Measurements from ENCODE around the gene ASTN2. TPM values are rescaled to one million over a fixed set of nuclear protein-coding genes. Genes with fewer than 3 reads are reported as not detected.

The ASTN2 gene
- total and polyA plus RNA-seq, 2 donors (not counting 3 experiments of a cell fraction or from before 2014, with no cell fraction given), result 1.0 to 1.9 TPM

- Histone ChIP-seq H3K4me1 (ENCODE audit: control insufficient read depth, extremely low read depth, insufficient read depth, low read length) (no peaks in the 10 kb centered on the region), H3K9me3 (replicated peaks; ENCODE audit: control insufficient read depth, insufficient read depth, low read length) (peaks cover 5% of the 10 kb centered on the region), H3K36me3 (ENCODE audit: control insufficient read depth in 2 of 2, extremely low read depth in 1 of 2, insufficient read depth in 2 of 2, low read length in 2 of 2) (no peaks in the 10 kb centered on the region), H3K4me2 (ENCODE audit: insufficient read depth, low read length) (no peak overlapping the region), H3K9me1 (replicated peaks; ENCODE audit: control insufficient read depth, extremely low read depth, insufficient read depth, low read length) (no peaks in the 10 kb centered on the region), H3K9ac (replicated peaks; ENCODE audit: extremely low read depth, insufficient read depth, low read length) (no peak overlapping the region), H3K4me3 (replicated peaks in 1 of 3; ENCODE audit: insufficient read depth in 1 of 3, low read depth in 1 of 3, low read length in 3 of 3) (no peak overlapping the region), H3K79me2 (ENCODE audit: control insufficient read depth, insufficient read depth, low read length) (no peaks in the 10 kb centered on the region), H3K27me3 (ENCODE audit: control insufficient read depth in 2 of 2, insufficient read depth in 2 of 2, low read length in 2 of 2) (no peaks in the 10 kb centered on the region), H4K20me1 (replicated peaks; ENCODE audit: control insufficient read depth, extremely low read depth, insufficient read depth, low read length) (no peaks in the 10 kb centered on the region), H2AFZ (ENCODE audit: low read depth, low read length) (no peak overlapping the region), H3K27ac (ENCODE audit: insufficient read depth, low read depth, low read length) (no peak overlapping the region)
- DNase-seq (ENCODE audit: low read depth, low spot score), result no peak
- CTCF ChIA-PET, result no interaction called here
- FAIRE-seq, result no peak
- POLR2A ChIA-PET, result no interaction called here
- no peak for TF ChIP-seq FOS (IDR thresholded peaks at IDR 0.05; ENCODE audit: borderline replicate concordance, insufficient read depth, low read length)
- TF ChIP-seq, protein P1, sequence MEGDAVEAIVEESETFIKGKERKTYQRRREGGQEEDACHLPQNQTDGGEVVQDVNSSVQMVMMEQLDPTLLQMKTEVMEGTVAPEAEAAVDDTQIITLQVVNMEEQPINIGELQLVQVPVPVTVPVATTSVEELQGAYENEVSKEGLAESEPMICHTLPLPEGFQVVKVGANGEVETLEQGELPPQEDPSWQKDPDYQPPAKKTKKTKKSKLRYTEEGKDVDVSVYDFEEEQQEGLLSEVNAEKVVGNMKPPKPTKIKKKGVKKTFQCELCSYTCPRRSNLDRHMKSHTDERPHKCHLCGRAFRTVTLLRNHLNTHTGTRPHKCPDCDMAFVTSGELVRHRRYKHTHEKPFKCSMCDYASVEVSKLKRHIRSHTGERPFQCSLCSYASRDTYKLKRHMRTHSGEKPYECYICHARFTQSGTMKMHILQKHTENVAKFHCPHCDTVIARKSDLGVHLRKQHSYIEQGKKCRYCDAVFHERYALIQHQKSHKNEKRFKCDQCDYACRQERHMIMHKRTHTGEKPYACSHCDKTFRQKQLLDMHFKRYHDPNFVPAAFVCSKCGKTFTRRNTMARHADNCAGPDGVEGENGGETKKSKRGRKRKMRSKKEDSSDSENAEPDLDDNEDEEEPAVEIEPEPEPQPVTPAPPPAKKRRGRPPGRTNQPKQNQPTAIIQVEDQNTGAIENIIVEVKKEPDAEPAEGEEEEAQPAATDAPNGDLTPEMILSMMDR (IDR thresholded peaks at IDR 0.05; ENCODE audit: extremely low read depth in 1 of 2, insufficient read depth in 1 of 2, low read depth in 1 of 2, low read length in 2 of 2), result no peak
- TF ChIP-seq POLR2AphosphoS5 (IDR thresholded peaks at IDR 0.05; ENCODE audit: insufficient read depth, low read depth, low read length), result no peak
- TF ChIP-seq, protein P2, sequence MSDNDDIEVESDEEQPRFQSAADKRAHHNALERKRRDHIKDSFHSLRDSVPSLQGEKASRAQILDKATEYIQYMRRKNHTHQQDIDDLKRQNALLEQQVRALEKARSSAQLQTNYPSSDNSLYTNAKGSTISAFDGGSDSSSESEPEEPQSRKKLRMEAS (IDR thresholded peaks at IDR 0.05; ENCODE audit: insufficient read depth, insufficient read length), result no peak
- no peak for TF ChIP-seq POLR2A (IDR thresholded peaks at IDR 0.05; ENCODE audit: low read depth, low read length)
- intact Hi-C loops (cut with micrococcal nuclease) (no loop called here), dilution Hi-C loops (cut with MboI; ENCODE audit: extremely low pct_ligation_motif_present, low sequenced_read_pairs) (no loop called here)
- BruUV-seq (replicated peaks), result no TSS peak
Observed at GRCh38 chr9:116877072-116877471, 537.8 kb downstream of the ASTN2 start.

DNA sequence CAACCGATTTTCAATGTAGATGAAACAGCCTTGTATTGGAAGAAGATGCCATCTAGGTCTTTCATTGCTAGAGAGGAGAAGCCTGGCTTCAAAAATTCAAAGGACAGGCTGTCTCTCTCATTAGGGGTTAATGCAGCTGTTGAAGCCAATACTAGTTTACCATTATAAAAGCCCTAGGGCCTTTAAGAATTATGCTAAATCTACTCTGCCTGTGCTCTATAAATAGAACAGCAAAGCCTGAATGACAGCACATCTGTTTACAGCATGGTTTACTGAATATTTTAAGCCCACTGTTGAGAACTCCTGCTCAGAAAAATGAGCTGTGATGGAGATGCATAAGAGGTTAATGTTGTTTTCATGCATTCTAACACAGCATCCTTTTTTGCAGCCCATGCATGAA lies 539.3 kb downstream of the ASTN2 start:
- Histone ChIP-seq H4K20me1 (replicated peaks; ENCODE audit: control insufficient read depth, extremely low read depth, insufficient read depth, low read length) (no peaks in the 10 kb centered on the region), H3K9me1 (replicated peaks; ENCODE audit: control insufficient read depth, extremely low read depth, insufficient read depth, low read length) (no peaks in the 10 kb centered on the region), H2AFZ (ENCODE audit: low read depth, low read length) (no peak overlapping the region), H3K27ac (ENCODE audit: insufficient read depth, low read depth, low read length) (no peak overlapping the region), H3K9ac (replicated peaks; ENCODE audit: extremely low read depth, insufficient read depth, low read length) (no peak overlapping the region), H3K4me2 (ENCODE audit: insufficient read depth, low read length) (no peak overlapping the region), H3K36me3 (ENCODE audit: control insufficient read depth in 2 of 2, extremely low read depth in 1 of 2, insufficient read depth in 2 of 2, low read length in 2 of 2) (no peaks in the 10 kb centered on the region), H3K9me3 (replicated peaks; ENCODE audit: control insufficient read depth, insufficient read depth, low read length) (peaks cover 6% of the 10 kb centered on the region), H3K79me2 (ENCODE audit: control insufficient read depth, insufficient read depth, low read length) (no peaks in the 10 kb centered on the region), H3K4me1 (ENCODE audit: control insufficient read depth, extremely low read depth, insufficient read depth, low read length) (no peaks in the 10 kb centered on the region), H3K27me3 (ENCODE audit: control insufficient read depth in 2 of 2, insufficient read depth in 2 of 2, low read length in 2 of 2) (no peaks in the 10 kb centered on the region), H3K4me3 (replicated peaks in 1 of 3; ENCODE audit: insufficient read depth in 1 of 3, low read depth in 1 of 3, low read length in 3 of 3) (no peak overlapping the region)
- CTCF ChIA-PET, result interaction anchor here (1.6 kb wide), 1 partner anchor 15 kb away, joined by 3 read pairs; no protein-coding TSS in a partner anchor
- no peak for FAIRE-seq
- intact Hi-C loops (cut with micrococcal nuclease) (no loop called here), dilution Hi-C loops (cut with MboI; ENCODE audit: extremely low pct_ligation_motif_present, low sequenced_read_pairs) (no loop called here)
- no peak for DNase-seq (ENCODE audit: low read depth, low spot score)
- BruUV-seq (replicated peaks), result no TSS peak
- TF ChIP-seq FOS (IDR thresholded peaks at IDR 0.05; ENCODE audit: borderline replicate concordance, insufficient read depth, low read length) (no peak), POLR2AphosphoS5 (IDR thresholded peaks at IDR 0.05; ENCODE audit: insufficient read depth, low read depth, low read length) (no peak), GATA2 (IDR thresholded peaks at IDR 0.05; ENCODE audit: insufficient read depth, insufficient read length, low read depth, low read length) (no peak), POLR2A (IDR thresholded peaks at IDR 0.05; ENCODE audit: low read depth, low read length) (no peak), MYC (IDR thresholded peaks at IDR 0.05; ENCODE audit: low read depth, low read length) (no peak), EZH2 (IDR thresholded peaks at IDR 0.05; ENCODE audit: borderline replicate concordance, low read depth, low read length, severe bottlenecking) (no peak)
- TF ChIP-seq, protein P1 (IDR thresholded peaks at IDR 0.05; ENCODE audit: extremely low read depth in 1 of 2, insufficient read depth in 1 of 2, low read depth in 1 of 2, low read length in 2 of 2), result no peak
- POLR2A ChIA-PET, result no interaction called here

Measured in endothelial cell of umbilical vein (primary cell).